Neuron (in vitro differentiated cells): Measurements from ENCODE around the gene RNLS.

ENCODE experiments used
- H2AFZ ChIP-seq: one replicate; pipeline ENCODE4 v1.6.1; 2013; ENCODE audit warnings: low read depth, mild to moderate bottlenecking, inconsistent platforms, low read length, moderate library complexity
- H3K27me3 ChIP-seq: one replicate; pipeline ENCODE4 v1.6.1; 2013; ENCODE audit warnings: low read length; ENCODE audit not compliant: insufficient read depth
- H3K36me3 ChIP-seq: one replicate; pipeline ENCODE4 v1.6.1; 2013; ENCODE audit warnings: low read length; ENCODE audit not compliant: insufficient read depth
- H3K4me1 ChIP-seq: one replicate; pipeline ENCODE4 v1.6.1; 2013; ENCODE audit warnings: low read length; ENCODE audit not compliant: insufficient read depth
- H3K4me3 ChIP-seq: 2 replicates; pipeline ENCODE4 v1.5.1; 2013; ENCODE audit warnings: mild to moderate bottlenecking, low read length, moderate library complexity
- H3K9me3 ChIP-seq: one replicate; pipeline ENCODE4 v1.6.1; 2013; ENCODE audit warnings: low read length

RNLS gene

GRCh38 chr10:88417387-88418030 is 165.6 kb downstream of the RNLS start:
- no peaks in the 10 kb centered on the region for H3K36me3 ChIP-seq
- no peak overlapping the region for H3K4me3 ChIP-seq
- no peak overlapping the region for H2AFZ ChIP-seq
- H3K9me3 ChIP-seq, result no peaks in the 10 kb centered on the region
- H3K27me3 ChIP-seq, result no peaks in the 10 kb centered on the region
- H3K4me1 ChIP-seq, result peaks cover 13% of the 10 kb centered on the region

GRCh38 chr10:88416801-88417200 is 166.3 kb downstream of the RNLS start:
- peaks cover 13% of the 10 kb centered on the region for H3K4me1 ChIP-seq
- H3K9me3 ChIP-seq, result no peaks in the 10 kb centered on the region
- H3K36me3 ChIP-seq, result no peaks in the 10 kb centered on the region
- no peak overlapping the region for H3K4me3 ChIP-seq
- no peaks in the 10 kb centered on the region for H3K27me3 ChIP-seq
- no peak overlapping the region for H2AFZ ChIP-seq

DNA sequence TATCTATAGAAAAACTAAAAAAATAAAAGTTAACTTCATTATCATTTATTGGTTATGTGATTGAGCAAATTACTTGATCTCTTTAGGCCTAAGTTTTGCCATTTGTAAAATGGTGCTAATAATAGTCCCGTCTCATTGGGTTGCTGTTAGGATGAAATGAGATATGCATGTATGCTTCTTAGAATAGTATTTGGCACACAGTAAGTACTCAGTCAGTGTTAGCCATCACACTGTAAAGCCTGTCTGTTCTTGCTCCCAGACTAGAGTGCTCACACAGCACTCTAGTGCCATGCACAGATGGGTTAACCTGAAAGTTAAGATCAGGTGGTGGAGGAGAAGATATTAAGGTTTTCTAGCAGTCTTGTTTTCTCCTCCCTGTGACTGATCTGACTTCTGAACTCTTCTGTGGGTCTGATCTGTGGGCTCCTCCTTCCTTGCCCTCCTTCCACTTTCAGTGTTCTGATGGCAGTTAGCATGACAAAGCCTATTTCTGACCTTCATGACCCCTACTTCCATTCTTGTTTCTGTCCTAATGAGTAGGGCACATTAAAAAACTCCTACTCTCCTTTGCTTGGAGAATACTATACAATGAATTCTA is 167.5 kb downstream of the RNLS start:
- H3K27me3 ChIP-seq, result no peaks in the 10 kb centered on the region
- H3K4me1 ChIP-seq, result peaks cover 13% of the 10 kb centered on the region
- no peaks in the 10 kb centered on the region for H3K9me3 ChIP-seq
- no peaks in the 10 kb centered on the region for H3K36me3 ChIP-seq
- no peak overlapping the region for H2AFZ ChIP-seq
- H3K4me3 ChIP-seq, result no peak overlapping the region

DNA sequence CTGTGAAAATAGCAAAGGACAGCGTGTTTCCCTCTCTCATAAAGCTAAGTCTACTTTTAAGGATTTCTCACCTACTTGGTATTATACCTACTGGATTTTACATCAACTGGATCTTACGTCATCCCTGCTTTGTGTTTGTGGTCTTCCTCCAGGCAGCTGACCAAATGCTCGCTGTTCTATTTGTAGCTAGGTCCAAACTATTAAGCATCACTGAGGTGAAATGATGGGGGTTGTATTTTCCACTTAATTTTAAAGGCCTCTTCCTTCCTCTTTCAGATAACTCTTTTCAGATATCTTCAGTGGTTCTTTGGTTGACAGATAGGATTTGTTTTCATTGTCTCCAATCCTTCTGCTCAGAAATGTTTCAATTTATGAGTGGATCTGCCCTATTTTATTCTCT is 169.7 kb downstream of the RNLS start:
- no peak overlapping the region for H3K4me3 ChIP-seq
- no peaks in the 10 kb centered on the region for H3K27me3 ChIP-seq
- H3K36me3 ChIP-seq, result no peaks in the 10 kb centered on the region
- no peaks in the 10 kb centered on the region for H3K9me3 ChIP-seq
- no peak overlapping the region for H2AFZ ChIP-seq
- H3K4me1 ChIP-seq, result peaks cover 13% of the 10 kb centered on the region

DNA sequence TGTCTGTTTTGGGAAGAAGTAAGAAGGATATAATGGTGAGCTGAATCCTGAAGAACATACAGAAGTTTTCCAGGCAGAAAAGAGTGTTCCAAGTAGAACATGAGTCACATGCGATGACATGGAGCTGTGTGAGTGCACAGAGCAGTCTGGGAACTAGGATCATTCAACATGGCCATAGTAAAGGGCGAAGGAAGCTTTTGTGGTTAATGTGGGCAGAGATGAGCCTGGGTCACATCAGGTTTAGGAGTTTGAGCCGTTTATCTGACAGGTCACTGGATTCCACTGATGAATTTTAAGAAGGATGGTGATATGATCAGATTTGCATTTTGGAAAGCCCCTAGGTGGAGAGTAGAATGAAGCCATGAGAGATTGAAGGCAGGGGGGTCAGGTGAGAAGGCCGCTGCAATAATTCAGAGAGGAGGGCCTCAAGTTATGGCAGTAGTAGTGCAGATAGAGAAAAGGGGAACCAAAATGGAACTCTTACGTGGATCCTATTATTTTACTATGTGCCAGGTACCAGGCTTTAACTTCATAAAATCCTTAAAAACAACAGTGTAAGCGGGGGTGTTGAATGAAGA is 171.3 kb downstream of the RNLS start:
- Histone ChIP-seq H3K9me3 (no peaks in the 10 kb centered on the region), H3K4me1 (peaks cover 8% of the 10 kb centered on the region), H3K4me3 (no peak overlapping the region), H3K27me3 (no peaks in the 10 kb centered on the region), H3K36me3 (no peaks in the 10 kb centered on the region), H2AFZ (no peak overlapping the region)

DNA sequence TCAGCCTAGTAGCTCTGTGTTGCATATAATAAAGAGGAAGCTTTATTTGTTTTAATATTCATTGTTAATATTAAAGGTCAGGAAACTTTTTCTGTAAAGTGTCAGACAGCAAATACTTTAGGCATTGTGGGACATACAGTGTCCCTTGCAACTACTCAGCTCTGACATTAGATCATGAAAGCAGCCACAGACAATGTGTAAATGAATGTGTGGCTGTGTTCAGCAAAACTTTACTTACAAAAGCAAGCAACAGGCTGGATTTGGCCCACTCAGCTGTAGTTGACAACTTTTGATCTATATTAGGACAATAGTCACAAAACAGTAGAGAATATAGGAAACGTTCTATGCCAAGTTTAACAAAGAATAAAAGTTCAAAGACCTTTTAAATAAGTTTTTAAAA is 173.3 kb downstream of the RNLS start:
- Histone ChIP-seq H3K27me3 (no peaks in the 10 kb centered on the region), H3K36me3 (no peaks in the 10 kb centered on the region)

DNA sequence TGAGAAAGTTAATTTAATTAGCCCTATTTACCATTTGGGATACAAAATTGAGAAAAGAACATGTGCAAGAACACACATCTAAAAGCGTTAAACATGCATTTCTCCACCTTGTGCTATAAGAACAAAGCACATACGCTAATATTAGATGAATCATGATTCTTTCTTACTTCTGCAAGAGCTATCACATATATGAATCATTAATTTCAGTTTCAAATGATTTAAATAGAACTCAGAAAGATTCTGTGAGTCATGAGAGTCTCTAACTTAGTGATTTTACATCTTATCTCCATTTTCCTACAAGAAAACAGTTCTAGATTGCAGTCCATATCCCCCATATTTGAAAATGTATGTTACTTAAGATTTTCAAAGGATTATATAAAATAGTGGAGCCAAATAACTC is 173.9 kb downstream of the RNLS start:
- Histone ChIP-seq H3K27me3 (no peaks in the 10 kb centered on the region), H2AFZ (no peak overlapping the region), H3K4me1 (no peaks in the 10 kb centered on the region), H3K4me3 (no peak overlapping the region), H3K9me3 (no peaks in the 10 kb centered on the region), H3K36me3 (no peaks in the 10 kb centered on the region)

More for the DNA sequence above, 173.3 kb downstream of the RNLS start:
- no peaks in the 10 kb centered on the region for H3K4me1 ChIP-seq
- H3K9me3 ChIP-seq, result no peaks in the 10 kb centered on the region
- H2AFZ ChIP-seq, result no peak overlapping the region
- H3K4me3 ChIP-seq, result no peak overlapping the region

- Histone ChIP-seq H2AFZ (no peak overlapping the region), H3K9me3 (no peaks in the 10 kb centered on the region), H3K36me3 (no peaks in the 10 kb centered on the region), H3K27me3 (no peaks in the 10 kb centered on the region), H3K4me3 (no peak overlapping the region), H3K4me1 (no peaks in the 10 kb centered on the region)
Observed at GRCh38 chr10:88408096-88408495, 175.0 kb downstream of the RNLS start.

DNA sequence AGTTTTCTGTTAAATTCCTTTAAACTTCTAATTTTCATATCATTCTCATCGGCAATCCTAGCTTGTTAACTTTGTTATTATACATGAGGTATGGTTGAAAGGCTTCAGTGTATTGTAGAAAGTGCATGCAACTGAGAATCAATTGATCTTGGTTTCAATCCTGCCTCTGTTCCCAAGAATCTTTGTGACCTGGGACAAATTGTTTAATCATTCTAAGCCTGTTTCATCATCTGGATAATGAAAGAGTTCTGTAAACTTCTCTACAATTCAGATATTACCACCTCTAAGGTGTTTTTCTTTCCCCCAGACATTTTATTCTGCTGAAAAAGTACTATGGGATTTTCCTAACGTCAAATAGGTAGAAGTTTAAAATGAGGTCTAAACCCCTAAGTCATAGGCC is 179.0 kb downstream of the RNLS start:
- Histone ChIP-seq H3K9me3 (no peaks in the 10 kb centered on the region), H2AFZ (no peak overlapping the region), H3K36me3 (no peaks in the 10 kb centered on the region), H3K27me3 (no peaks in the 10 kb centered on the region), H3K4me3 (no peak overlapping the region), H3K4me1 (no peaks in the 10 kb centered on the region)

DNA sequence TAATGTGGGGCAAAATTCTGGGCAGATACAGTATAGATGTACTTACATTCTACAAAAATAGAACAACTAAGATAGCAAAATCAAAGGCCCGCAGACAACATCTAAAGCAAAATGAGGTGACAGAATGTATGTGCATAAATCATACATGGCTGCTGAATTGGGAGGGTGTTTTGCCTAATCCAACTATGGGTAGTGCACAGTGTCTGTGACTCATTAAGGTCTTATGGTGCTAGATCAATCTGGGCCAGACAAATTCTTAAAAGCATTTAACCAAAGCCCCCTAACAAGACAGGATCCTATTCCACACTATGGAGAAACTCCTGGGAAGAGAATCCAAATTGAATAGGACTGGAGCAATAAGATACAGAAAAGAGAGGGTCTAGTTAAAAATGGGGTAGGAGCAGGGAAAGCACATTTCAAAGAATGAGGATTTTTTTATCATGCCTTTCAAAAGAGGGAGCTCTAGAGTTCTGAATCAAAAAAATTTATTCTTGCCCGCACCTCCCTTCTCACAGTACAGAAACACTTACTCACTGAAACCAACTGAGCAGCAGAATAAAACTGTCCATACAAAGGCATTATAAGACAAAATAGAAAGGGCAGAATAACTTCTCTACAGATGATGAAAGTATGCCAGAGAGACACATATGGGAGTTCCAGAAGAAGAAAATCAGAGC is 181.3 kb downstream of the RNLS start:
- Histone ChIP-seq H3K4me1 (no peaks in the 10 kb centered on the region), H3K27me3 (no peaks in the 10 kb centered on the region), H3K4me3 (no peak overlapping the region), H3K36me3 (no peaks in the 10 kb centered on the region), H3K9me3 (no peaks in the 10 kb centered on the region), H2AFZ (no peak overlapping the region)

DNA sequence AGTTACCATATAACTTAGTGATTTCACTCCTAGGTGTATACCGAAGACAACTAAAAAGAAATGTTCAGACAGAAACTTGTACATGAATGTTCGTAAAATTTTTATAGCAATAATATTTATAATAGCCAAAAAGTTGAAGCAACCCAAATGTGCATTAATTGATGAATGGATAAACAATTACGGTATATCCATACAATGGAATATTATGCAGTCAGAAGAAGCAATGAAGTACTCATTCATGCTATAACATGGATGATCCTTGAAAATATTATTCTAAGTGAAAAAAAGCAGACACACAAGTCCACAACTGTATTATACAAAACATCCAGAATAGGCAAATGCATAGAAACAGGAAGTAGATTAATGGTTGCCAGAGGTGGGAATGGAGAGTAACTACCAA is 183.9 kb downstream of the RNLS start:
- H3K4me1 ChIP-seq, result no peaks in the 10 kb centered on the region
- H2AFZ ChIP-seq, result no peak overlapping the region
- no peaks in the 10 kb centered on the region for H3K36me3 ChIP-seq
- H3K27me3 ChIP-seq, result no peaks in the 10 kb centered on the region
- no peak overlapping the region for H3K4me3 ChIP-seq
- no peaks in the 10 kb centered on the region for H3K9me3 ChIP-seq

DNA sequence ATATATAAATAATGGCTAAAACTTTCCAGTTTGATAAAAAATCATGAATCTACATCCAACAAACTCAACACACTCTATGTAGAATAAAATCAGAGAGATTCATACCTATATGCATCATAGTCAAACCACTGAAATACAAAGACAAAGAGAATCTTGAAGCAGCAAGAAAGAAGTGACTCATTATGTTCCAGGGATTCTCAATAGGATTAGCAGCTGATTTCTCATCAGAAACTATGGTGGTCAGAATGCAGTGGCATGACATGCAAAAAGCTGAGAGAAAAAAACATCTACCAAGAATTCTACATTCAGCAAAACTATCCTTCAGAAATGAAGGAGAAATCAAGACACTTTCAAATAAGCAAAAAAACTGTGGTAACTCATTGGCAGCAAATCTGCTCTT is 187.4 kb downstream of the RNLS start:
- no peak overlapping the region for H3K4me3 ChIP-seq
- no peaks in the 10 kb centered on the region for H3K4me1 ChIP-seq
- no peaks in the 10 kb centered on the region for H3K9me3 ChIP-seq
- no peak overlapping the region for H2AFZ ChIP-seq
- H3K36me3 ChIP-seq, result no peaks in the 10 kb centered on the region
- H3K27me3 ChIP-seq, result no peaks in the 10 kb centered on the region

DNA sequence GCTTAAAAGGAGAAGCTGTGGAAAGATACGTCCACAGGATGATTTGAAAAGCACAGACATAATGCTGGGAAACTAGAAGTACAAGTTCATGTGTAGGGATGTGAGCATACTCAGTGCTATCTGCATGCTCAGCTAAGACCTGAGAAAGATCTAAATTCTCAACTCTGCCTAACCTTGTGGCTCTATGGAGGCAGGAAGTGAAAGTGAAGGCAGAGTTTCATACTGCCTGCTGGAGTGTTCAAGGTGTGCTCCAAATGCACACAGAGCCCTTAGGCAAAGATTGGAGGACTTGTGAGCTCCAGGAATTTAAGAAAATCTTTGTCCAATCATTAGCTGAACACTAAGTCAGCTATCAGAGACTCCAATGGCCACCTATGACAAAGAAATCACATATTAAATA is 190.9 kb downstream of the RNLS start:
- H3K27me3 ChIP-seq, result no peaks in the 10 kb centered on the region
- H3K36me3 ChIP-seq, result no peaks in the 10 kb centered on the region
- no peak overlapping the region for H3K4me3 ChIP-seq
- no peak overlapping the region for H2AFZ ChIP-seq
- H3K9me3 ChIP-seq, result no peaks in the 10 kb centered on the region
- peaks cover 7% of the 10 kb centered on the region for H3K4me1 ChIP-seq
